Sigmoid colon (tissue), 7 donors: ENCODE data around the gene PPP1R10. TPM values are rescaled to one million over a fixed set of nuclear protein-coding genes. Genes with fewer than 3 reads are reported as not detected.

Source experiments
- DNase-seq: peaks from one replicate; pipeline ENCODE4 v3.0.0-alpha.2; 2019
- H3K27ac ChIP-seq, 4 donors: fragments of 200-600 bp; sonication (generic); one replicate each; pipeline ENCODE4 v1.5.1; 2016 to 2019; ENCODE audit warnings: mild to moderate bottlenecking in 1 of 4
- H3K27me3 ChIP-seq, 3 donors: fragments of 200-600 bp; sonication (generic); one replicate each; pipeline ENCODE4 v1.5.1; 2019; ENCODE audit warnings: mild to moderate bottlenecking in 1 of 3
- H3K36me3 ChIP-seq, 4 donors: fragments of 200-600 bp; sonication (generic); one replicate each; pipeline ENCODE4 v1.5.1; 2016 to 2019
- H3K4me1 ChIP-seq, 4 donors: fragments of 200-600 bp; sonication (generic); one replicate each; pipeline ENCODE4 v1.5.1; 2017 to 2019
- H3K4me3 ChIP-seq, 4 donors: fragments of 200-600 bp; sonication (generic); one replicate each; pipeline ENCODE4 v1.5.1; 2017 to 2019; ENCODE audit warnings: mild to moderate bottlenecking in 2 of 4, moderate library complexity in 1 of 4
- H3K9me3 ChIP-seq, 4 donors: fragments of 200-600 bp in 3 of 4; sonication (generic) in 3 of 4; one replicate each; pipeline versions ENCODE4 v1.5.1 to v1.6.1; 2013 to 2019
- CTCF ChIP-seq, 4 experiments: fragments of 450-650 bp in 3 of 4; fragments of 200-600 bp in 1 of 4; IDR thresholded peaks; one replicate each; pipeline ENCODE4 v1.5.1; 2016 to 2019; ENCODE audit warnings: antibody characterized with exemption in 4 of 4, mild to moderate bottlenecking in 3 of 4, moderate library complexity in 2 of 4
- EP300 ChIP-seq, 4 donors: sonication (generic); formaldehyde crosslinking; IDR thresholded peaks; one replicate each; pipeline ENCODE4 v1.6.1; 2017; ENCODE audit warnings: antibody characterized with exemption in 4 of 4
- POLR2A ChIP-seq, 2 donors: fragments of 450-650 bp; IDR thresholded peaks; one replicate each; pipeline ENCODE4 v1.6.1; 2016; ENCODE audit warnings: antibody characterized with exemption in 2 of 2, mild to moderate bottlenecking in 2 of 2, moderate library complexity in 2 of 2
- POLR2AphosphoS5 ChIP-seq, 4 donors: sonication (generic); formaldehyde crosslinking; IDR thresholded peaks; one replicate each; pipeline ENCODE4 v1.6.1; 2017; ENCODE audit warnings: antibody characterized with exemption in 4 of 4
- WGBS, 2 donors: extraction: QIAGEN DNeasy Blood & Tissue Kit; methylation state at CpG; one replicate each; pipeline ENCODE4 v1.1.7; 2013; 5-methylcytosine and 5-hydroxymethylcytosine counted together
- intact Hi-C: fragments of 100-400 bp; cut with DNase I; formaldehyde crosslinking; loops from one replicate; pipeline ENCODE4 v1.15.1; 2023
- polyA plus RNA-seq, 3 donors: library from polyadenylated mRNA; stranded (reverse); fragments of 200-250 nt; gene quantifications; one replicate each; pipeline ENCODE4 v1.2.3, GENCODE V29; 2013
- total RNA-seq, 4 donors: library from RNA; depleted of rRNA; stranded (reverse); fragments of >200 nt; gene quantifications; one replicate each; pipeline ENCODE4 v1.1.0, GENCODE V29; 2016
- donor health status: healthy with polysubstance abuse.
- donor health status: Bipolar disorder and iron deficiency.
- donor health status: healthy.

Gene PPP1R10
- total and polyA plus RNA-seq, 7 donors, result 13.8 to 30.6 (median 26.8) TPM

- WGBS, 2 donors, result 0 to 1% methylated on average over 78 of the region's 78 CpGs
- peak overlapping the region; percentile 92 to 99 (median 95) for H3K27ac ChIP-seq
- intact Hi-C loops, result no loop called here
- H3K27me3 ChIP-seq, result no peaks in the 10 kb centered on the region
- TF ChIP-seq EP300 (IDR thresholded peaks at IDR 0.05) (peak in 1 of 4 donors; percentile 11), POLR2AphosphoS5 (IDR thresholded peaks at IDR 0.05) (peak in 2 of 4 donors; percentile 57 to 71), POLR2A (IDR thresholded peaks at IDR 0.05) (peak in 1 of 2 donors; percentile 22), CTCF (IDR thresholded peaks at IDR 0.05) (no peak)
- DNase-seq, result peak; percentile 82
- H3K36me3 ChIP-seq, result peaks cover 7 to 53% (median 17%) of the 10 kb centered on the region in 4 donors
- H3K4me1 ChIP-seq, result peaks cover 0 to 26% (median 15%) of the 10 kb centered on the region in 4 donors
- peak overlapping the region; percentile 72 to 94 (median 84) for H3K4me3 ChIP-seq
- H3K9me3 ChIP-seq, result no peaks in the 10 kb centered on the region
Measured at GRCh38 chr6:30647242-30648116, 30.4 kb upstream of the PPP1R10 start.

DNA sequence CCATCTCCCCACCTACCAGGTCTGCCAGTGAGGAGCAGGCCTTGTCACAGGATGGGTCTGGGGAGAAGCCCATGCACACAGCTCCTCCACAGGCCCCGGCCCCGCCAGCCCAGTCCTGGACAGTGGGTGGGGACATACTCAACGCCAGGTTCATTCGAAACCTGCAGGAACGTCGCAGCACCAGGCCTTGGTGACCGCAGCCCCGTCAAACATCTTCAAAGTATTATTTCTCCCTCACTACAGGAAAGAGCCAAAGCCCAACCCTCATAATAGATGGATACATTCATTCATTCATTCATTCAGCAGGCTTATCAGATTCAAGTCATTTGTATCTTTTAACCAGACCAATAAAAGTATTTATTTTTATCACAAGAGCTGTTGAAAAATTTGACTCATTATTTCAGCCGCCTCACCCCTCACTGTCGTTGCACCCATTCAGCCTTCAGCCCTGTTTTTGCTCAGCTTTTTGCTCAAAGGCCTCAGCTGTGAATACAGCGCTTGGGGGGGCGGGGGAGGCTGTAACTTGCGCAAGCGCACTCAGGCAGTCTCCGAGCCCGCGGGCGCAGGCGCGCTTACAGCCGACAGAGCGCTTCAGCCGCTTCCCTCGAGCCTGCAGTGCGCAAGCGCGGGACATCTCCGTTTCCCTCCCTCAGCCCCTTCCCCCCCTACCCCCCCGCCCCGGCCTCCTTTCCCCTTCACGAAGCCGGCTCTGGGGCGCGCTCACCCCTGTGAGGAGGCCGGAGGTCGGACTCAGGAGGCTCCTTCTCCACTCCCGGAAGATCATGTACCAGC, 29.6 kb upstream of the PPP1R10 start, which contains the start of gene C6orf136:
TSS of gene C6orf136 (plus strand) at position 684 of the 792 bp plus-strand sequence. CDS start at position 783, 99 bp downstream.
- H3K36me3 ChIP-seq, result peaks cover 0 to 51% (median 9%) of the 10 kb centered on the region in 4 donors
- H3K27me3 ChIP-seq, result no peaks in the 10 kb centered on the region
- peaks cover 0 to 26% (median 15%) of the 10 kb centered on the region in 4 donors for H3K4me1 ChIP-seq
- DNase-seq, result peak; percentile 97
- no peaks in the 10 kb centered on the region for H3K9me3 ChIP-seq
- intact Hi-C loops, result no loop called here
- 8 to 13% methylated on average over 37 of the region's 37 CpGs for WGBS, 2 donors
- peak in 2 of 4 donors; percentile 38 to 42 for TF ChIP-seq POLR2AphosphoS5 (IDR thresholded peaks at IDR 0.05)
- no peak for TF ChIP-seq EP300 (IDR thresholded peaks at IDR 0.05)
- no peak for TF ChIP-seq CTCF (IDR thresholded peaks at IDR 0.05)
- H3K27ac ChIP-seq, result peak within 1 kb of the TSS; percentile 92 to 99 (median 95)
- H3K4me3 ChIP-seq, result peak within 1 kb of the TSS; percentile 72 to 94 (median 84)

DNA sequence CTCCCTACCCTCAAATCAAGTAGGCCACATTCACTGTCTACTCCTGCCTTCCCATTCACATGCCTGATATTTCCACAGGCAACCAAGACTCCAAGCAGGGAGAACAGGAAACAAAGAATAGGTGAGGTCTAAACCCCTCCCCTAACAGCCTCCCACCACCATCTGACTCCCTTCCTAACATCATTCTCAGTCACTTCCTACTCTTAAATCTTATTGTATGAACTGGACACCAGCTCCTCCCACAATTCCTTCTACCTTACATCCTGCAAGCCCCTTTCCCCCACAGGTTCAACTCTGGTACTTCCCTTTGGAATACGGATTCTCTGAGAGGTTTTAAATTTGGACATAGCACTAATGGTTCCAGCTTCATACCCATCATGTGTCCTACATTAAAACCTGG, 28.9 kb upstream of the PPP1R10 start:
- WGBS, 2 donors, result 63 to 81% methylated on average over 1 of the region's 1 CpG
- peak overlapping the region in 1 of 4 donors; percentile 93 for H3K27ac ChIP-seq
- no peak for TF ChIP-seq POLR2AphosphoS5 (IDR thresholded peaks at IDR 0.05)
- no peak for TF ChIP-seq POLR2A (IDR thresholded peaks at IDR 0.05)
- no peak for TF ChIP-seq CTCF (IDR thresholded peaks at IDR 0.05)
- no peak for TF ChIP-seq EP300 (IDR thresholded peaks at IDR 0.05)
- H3K4me1 ChIP-seq, result peaks cover 0 to 26% (median 15%) of the 10 kb centered on the region in 4 donors
- no peak for DNase-seq
- H3K9me3 ChIP-seq, result no peaks in the 10 kb centered on the region
- H3K36me3 ChIP-seq, result peaks cover 0 to 51% (median 5%) of the 10 kb centered on the region in 4 donors
- intact Hi-C loops, result no loop called here
- H3K27me3 ChIP-seq, result no peaks in the 10 kb centered on the region
- no peak overlapping the region for H3K4me3 ChIP-seq

- whole genome bisulfite sequencing, 2 donors, result 27 to 71% methylated on average over 5 of the region's 5 CpGs
- Histone ChIP-seq H3K4me3 (no peak overlapping the region), H3K36me3 (peaks cover 0 to 52% (median 6%) of the 10 kb centered on the region in 4 donors), H3K9me3 (no peaks in the 10 kb centered on the region), H3K27me3 (no peaks in the 10 kb centered on the region), H3K27ac (no peak overlapping the region), H3K4me1 (peaks cover 0 to 26% (median 15%) of the 10 kb centered on the region in 4 donors)
- TF ChIP-seq POLR2A (IDR thresholded peaks at IDR 0.05) (no peak), POLR2AphosphoS5 (IDR thresholded peaks at IDR 0.05) (no peak), CTCF (IDR thresholded peaks at IDR 0.05) (no peak), EP300 (IDR thresholded peaks at IDR 0.05) (no peak)
- no peak for DNase-seq
- intact Hi-C loops, result no loop called here
Measured at GRCh38 chr6:30644769-30645168, 27.7 kb upstream of the PPP1R10 start.
